ENCODE data around the gene ACSBG1. TPM values are rescaled to one million over a fixed set of nuclear protein-coding genes. Genes with fewer than 3 reads are reported as not detected.

ACSBG1 gene
- total RNA-seq, 1 donor from 2014 or later, result 0.13 TPM

- no peaks in the 10 kb centered on the region for H3K9me3 Mint-ChIP-seq (ENCODE audit: unreplicated experiment)
- H3K4me1 Mint-ChIP-seq (ENCODE audit: unreplicated experiment), result peaks cover 10% of the 10 kb centered on the region
- H3K36me3 Mint-ChIP-seq (ENCODE audit: low read depth, unreplicated experiment), result no peaks in the 10 kb centered on the region
- no peak overlapping the region for H3K4me3 Mint-ChIP-seq (ENCODE audit: unreplicated experiment)
- peaks cover 3% of the 10 kb centered on the region for H3K27me3 Mint-ChIP-seq (ENCODE audit: unreplicated experiment)
- DNase-seq (ENCODE audit: low spot score), result no peak
- H3K27ac Mint-ChIP-seq (ENCODE audit: unreplicated experiment), result no peak overlapping the region
- TF ChIP-seq CTCF (IDR thresholded peaks at IDR 0.05; ENCODE audit: unreplicated experiment), result no peak
Observed at GRCh38 chr15:78274994-78275393, 40.6 kb upstream of the ACSBG1 start.

GRCh38 chr15:78272776-78273175 lies 38.4 kb upstream of the ACSBG1 start:
- no peak for TF ChIP-seq CTCF (IDR thresholded peaks at IDR 0.05; ENCODE audit: unreplicated experiment)
- no peak overlapping the region for H3K4me3 Mint-ChIP-seq (ENCODE audit: unreplicated experiment)
- H3K27ac Mint-ChIP-seq (ENCODE audit: unreplicated experiment), result no peak overlapping the region
- DNase-seq (ENCODE audit: low spot score), result no peak
- no peaks in the 10 kb centered on the region for H3K9me3 Mint-ChIP-seq (ENCODE audit: unreplicated experiment)
- H3K4me1 Mint-ChIP-seq (ENCODE audit: unreplicated experiment), result peaks cover 2% of the 10 kb centered on the region
- peaks cover 1% of the 10 kb centered on the region for H3K27me3 Mint-ChIP-seq (ENCODE audit: unreplicated experiment)
- H3K36me3 Mint-ChIP-seq (ENCODE audit: low read depth, unreplicated experiment), result no peaks in the 10 kb centered on the region

- Mint-ChIP-seq H3K27ac (ENCODE audit: unreplicated experiment) (no peak overlapping the region), H3K27me3 (ENCODE audit: unreplicated experiment) (peaks cover 1% of the 10 kb centered on the region), H3K4me1 (ENCODE audit: unreplicated experiment) (no peaks in the 10 kb centered on the region), H3K4me3 (ENCODE audit: unreplicated experiment) (no peak overlapping the region), H3K9me3 (ENCODE audit: unreplicated experiment) (no peaks in the 10 kb centered on the region), H3K36me3 (ENCODE audit: low read depth, unreplicated experiment) (no peaks in the 10 kb centered on the region)
- TF ChIP-seq CTCF (IDR thresholded peaks at IDR 0.05; ENCODE audit: unreplicated experiment), result no peak
- DNase-seq (ENCODE audit: low spot score), result no peak
Observed at GRCh38 chr15:78272316-78272715, 38.0 kb upstream of the ACSBG1 start.

GRCh38 chr15:78266806-78267205 lies 32.4 kb upstream of the ACSBG1 start:
- no peak for TF ChIP-seq CTCF (IDR thresholded peaks at IDR 0.05; ENCODE audit: unreplicated experiment)
- no peak for DNase-seq (ENCODE audit: low spot score)
- H3K4me3 Mint-ChIP-seq (ENCODE audit: unreplicated experiment), result no peak overlapping the region
- H3K9me3 Mint-ChIP-seq (ENCODE audit: unreplicated experiment), result no peaks in the 10 kb centered on the region
- peaks cover 7% of the 10 kb centered on the region for H3K27me3 Mint-ChIP-seq (ENCODE audit: unreplicated experiment)
- H3K4me1 Mint-ChIP-seq (ENCODE audit: unreplicated experiment), result peaks cover 2% of the 10 kb centered on the region
- no peak overlapping the region for H3K27ac Mint-ChIP-seq (ENCODE audit: unreplicated experiment)
- no peaks in the 10 kb centered on the region for H3K36me3 Mint-ChIP-seq (ENCODE audit: low read depth, unreplicated experiment)

- Mint-ChIP-seq H3K4me3 (ENCODE audit: unreplicated experiment) (no peak overlapping the region), H3K36me3 (ENCODE audit: low read depth, unreplicated experiment) (no peaks in the 10 kb centered on the region), H3K27me3 (ENCODE audit: unreplicated experiment) (peaks cover 7% of the 10 kb centered on the region), H3K9me3 (ENCODE audit: unreplicated experiment) (no peaks in the 10 kb centered on the region), H3K4me1 (ENCODE audit: unreplicated experiment) (peaks cover 2% of the 10 kb centered on the region), H3K27ac (ENCODE audit: unreplicated experiment) (no peak overlapping the region)
- no peak for DNase-seq (ENCODE audit: low spot score)
- TF ChIP-seq CTCF (IDR thresholded peaks at IDR 0.05; ENCODE audit: unreplicated experiment), result no peak
Observed at GRCh38 chr15:78266229-78266628, 31.9 kb upstream of the ACSBG1 start.

Measured in endothelial cell (in vitro differentiated cells).